NCI-H446 (cell line): Measurements from ENCODE around the gene GRID2.
"Not testable (repeated sequence)": the region's sequence is repeated elsewhere in the genome, so short reads cannot be mapped to it uniquely, and the experiment has no call there.

Experiments
- DNase-seq, 2 experiments: peaks; one replicate each; lab custom pipeline; 2025; lab: John Stamatoyannopoulos, UW

Gene GRID2

DNA sequence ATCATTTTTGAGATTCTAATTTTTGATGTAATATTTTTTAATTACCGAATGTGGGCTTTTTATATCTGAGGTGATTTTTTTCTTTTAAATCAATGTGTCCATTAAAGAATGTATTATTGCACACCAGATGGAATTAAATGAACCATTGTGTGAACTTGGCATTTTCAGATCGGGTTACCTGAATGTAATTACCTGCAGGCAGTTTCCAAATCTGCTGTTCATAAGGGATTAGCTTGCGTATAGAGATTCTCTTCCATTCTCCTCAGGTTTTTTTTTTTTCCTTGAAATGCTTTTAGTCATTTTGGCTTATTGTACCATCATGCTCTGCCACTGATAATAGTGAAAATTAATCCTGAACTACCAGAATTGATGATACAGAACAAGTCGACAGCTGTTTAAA, 1013.3 kb downstream of the GRID2 start:
- no peak for DNase-seq

DNA sequence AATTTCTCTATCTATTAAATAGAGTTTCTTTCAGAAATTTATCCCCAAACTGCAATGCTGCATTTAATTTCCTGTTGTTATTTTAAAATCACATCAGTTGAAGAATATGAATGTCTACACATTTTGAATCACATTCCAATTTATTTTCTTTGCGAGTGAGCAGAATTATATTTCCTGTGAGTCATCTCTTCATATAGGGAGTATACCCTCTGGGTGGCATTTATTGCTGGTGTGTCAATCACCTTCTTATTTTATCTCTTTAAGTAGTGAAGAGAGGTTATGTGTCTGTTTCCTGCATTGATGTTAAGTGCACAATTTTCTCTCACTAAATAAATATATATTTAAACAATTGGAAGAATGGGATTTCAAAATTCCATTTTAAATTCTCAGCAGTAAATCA, 1013.8 kb downstream of the GRID2 start:
- DNase-seq: no peak

DNA sequence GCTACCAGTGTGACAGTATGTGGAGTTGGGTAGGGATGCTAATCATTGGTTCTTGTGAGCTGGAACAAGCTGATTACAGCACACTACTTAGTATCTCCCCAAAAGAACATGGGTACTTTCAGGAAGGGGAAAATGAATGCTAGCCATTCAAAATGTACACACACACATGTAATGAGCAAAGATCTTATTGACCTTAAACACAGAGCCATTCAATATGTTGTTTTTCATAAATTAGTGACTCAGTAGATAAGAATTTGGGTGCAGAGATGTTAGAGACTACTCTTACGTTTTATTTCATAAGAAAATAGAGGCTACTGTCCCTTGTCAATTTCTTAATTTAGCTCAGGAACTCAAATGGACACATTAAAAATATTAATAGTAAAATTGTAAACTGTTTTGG, 1015.3 kb downstream of the GRID2 start:
- no peak for DNase-seq

DNA sequence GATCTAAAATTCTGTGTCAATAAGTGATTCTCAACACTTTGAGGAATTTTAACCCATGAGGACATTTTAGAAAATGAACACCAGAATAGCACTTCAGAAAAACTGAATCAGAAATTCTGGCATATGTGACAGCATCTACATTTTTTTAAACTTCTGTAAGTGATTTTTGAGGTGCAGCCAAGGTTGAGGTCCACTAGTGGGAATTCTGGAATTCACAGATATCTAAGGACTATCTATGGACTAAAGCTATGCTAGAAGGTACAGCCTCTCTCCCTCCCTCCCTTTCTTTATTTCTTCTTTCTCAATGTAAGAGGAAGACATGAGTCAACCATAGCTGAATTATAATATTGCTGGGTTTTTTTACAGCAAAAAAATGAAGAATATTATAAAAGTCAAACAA, 1016.6 kb downstream of the GRID2 start:
- no peak for DNase-seq

DNA sequence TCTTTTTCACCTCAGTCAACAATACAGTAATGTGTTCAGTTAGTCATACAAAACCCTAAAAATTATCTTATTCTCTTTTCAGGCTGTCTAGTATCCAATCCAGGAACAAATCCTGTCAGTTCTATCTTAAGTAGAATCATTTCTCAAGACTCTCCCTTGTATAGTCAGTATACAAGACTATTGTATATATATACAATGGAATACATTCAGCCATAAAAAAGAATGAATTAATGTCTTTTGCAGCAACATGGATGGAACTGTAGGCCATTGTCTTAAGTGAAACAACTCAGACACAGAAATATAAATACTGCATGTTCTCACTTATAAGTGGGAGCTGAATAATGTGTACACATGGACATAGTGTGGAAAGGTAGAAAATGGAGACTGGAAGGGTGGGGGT, 1023.6 kb downstream of the GRID2 start:
- DNase-seq: no peak

DNA sequence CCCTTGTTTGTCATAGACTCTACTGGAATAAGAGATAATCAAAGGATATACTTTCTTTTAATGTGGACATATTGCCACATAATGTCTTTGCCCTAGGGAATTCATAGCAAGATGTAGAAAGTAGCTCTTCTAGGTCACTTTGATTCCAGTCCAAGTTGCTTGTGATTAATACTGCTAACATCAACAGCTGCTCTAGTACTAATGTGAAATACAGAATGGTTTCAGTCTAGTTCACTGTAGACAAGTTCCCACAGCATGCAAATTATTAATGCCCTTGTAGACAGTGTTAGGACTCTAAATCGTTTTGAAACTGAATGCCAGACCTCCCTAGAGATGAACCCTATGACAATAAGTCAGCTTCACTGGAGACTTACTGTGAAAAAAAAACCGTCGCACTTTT, 1030.2 kb downstream of the GRID2 start:
- peak; percentile 11 to 67 for DNase-seq

DNA sequence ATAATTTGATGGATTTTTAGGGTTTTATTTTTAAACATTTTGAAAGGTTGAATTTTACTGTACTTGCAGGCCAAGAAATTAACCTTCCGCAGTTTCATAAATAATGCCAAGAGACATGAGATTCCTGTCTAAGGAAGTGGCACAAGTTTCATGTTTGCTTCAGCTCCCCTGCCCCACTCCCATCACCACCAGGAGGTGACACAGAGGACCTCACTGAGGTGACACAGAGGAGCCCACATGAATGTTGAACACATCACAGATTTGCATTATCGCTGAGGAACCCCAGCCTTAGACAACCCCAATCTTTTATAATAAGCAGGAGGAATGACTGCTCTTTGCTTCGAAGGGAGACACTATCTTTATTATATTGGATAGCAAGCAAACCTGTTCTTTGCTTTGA, 1033.4 kb downstream of the GRID2 start:
- DNase-seq: no peak

DNA sequence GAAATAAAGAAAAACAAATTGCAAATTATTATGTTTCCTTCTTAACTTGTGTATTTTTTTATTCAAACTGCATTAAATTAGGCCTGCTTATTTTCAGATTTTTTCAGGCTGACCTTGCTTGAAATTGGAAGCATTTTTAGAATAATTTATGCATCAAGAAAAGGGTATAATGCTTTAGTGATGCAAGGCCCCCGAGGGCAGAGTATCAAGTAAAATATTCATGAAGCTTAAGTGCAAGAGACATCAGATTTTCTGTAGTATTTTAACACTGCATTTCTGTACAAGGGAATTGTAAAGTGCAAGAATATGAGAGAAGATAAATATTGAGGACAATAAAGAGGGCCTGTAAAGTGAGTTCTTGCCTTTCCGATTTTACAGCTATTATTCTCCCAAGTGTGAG, 1039.0 kb downstream of the GRID2 start:
- DNase-seq: no peak

DNA sequence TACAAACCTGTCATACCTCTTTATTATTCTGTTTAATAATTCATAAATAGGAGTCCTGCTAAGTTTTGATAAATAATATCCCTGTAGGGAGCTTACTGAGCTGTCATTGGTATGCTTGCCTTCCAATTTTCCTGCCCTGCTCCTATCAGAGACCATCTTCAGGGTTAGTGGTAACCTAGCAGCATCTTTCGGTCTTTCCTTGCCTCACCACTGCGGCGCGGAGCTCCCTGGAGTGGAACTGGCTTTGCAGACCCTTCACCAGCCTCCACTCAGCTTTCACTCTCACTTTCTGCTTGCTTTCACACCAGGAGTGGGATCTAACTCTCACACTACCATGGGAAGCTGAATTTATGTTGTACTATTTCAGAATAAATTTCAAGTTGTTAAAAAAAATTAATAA, 1043.1 kb downstream of the GRID2 start:
- no peak for DNase-seq

DNA sequence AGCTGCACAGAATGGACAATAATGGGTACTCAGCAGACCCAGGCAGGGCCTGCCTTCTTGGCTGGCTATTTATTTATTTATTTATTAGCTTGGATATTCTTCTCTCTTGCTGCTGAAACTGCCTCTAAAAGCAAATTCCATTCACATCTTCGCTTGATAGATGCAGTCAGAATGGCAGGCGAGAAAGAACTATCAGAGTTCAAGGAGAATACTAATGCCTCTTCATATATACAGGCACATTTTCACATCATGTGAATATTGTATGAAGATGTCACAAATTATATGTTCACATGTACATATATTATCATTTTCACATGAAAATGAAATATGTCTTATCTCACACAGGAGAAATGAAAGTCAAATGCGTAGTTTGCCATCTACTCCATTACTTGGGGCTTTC, 1045.1 kb downstream of the GRID2 start:
- DNase-seq: no peak

DNA sequence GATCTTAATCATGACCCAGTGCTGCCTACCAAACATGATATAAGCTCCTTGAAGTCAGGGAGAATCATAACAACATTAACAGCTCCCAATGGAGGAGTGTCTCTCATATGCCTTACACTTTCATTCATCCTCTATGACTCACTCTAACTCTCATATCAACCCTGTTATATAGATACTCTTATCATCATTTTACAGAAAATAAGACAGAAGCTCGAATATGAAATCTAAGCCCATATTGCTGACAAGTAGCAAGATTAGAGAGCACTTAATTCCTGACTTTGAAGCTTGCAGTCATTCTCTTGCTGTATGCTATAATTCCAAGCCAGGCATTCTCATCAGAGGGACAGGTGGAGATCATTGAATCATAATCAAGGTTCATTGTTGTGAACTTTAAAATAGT, 1048.1 kb downstream of the GRID2 start:
- DNase-seq: no peak

DNA sequence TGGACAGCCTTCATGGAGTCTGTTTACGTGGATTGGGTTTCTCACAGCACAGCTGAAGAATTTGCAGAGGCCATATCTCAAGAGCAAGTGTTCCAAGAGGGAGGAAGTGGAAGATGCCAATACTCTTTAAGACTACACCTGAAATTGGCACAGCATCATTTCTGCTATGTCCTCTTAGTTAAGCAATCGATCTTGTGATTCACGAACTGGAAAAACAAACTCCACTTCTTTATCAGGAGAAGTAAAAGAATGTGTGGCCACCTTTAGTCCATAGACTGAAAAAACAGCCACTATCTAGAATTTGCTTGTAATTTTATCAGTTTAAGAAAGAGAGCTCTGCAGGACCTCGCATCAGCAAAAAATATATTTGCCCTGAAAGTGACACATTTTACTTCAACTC, 1051.6 kb downstream of the GRID2 start:
- no peak for DNase-seq

DNA sequence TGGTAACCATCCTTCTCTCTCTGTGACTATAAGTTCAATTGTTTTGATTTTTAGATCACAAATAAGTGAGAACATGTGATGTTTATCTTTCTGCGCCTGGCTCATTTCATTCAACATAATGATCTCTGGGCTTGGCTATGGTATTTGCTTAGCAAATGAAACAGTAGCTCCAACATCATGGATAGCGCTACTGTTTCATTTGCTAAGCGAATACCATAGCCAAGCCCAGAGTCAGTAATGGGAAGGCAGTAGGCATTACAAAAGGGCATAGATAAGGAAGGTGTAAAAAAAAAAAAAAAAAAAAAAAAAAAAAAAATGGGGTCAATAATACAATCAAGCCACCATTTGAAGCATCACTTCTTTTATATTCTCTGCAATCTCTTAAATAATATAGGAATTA, 1055.8 kb downstream of the GRID2 start:
- no peak for DNase-seq

DNA sequence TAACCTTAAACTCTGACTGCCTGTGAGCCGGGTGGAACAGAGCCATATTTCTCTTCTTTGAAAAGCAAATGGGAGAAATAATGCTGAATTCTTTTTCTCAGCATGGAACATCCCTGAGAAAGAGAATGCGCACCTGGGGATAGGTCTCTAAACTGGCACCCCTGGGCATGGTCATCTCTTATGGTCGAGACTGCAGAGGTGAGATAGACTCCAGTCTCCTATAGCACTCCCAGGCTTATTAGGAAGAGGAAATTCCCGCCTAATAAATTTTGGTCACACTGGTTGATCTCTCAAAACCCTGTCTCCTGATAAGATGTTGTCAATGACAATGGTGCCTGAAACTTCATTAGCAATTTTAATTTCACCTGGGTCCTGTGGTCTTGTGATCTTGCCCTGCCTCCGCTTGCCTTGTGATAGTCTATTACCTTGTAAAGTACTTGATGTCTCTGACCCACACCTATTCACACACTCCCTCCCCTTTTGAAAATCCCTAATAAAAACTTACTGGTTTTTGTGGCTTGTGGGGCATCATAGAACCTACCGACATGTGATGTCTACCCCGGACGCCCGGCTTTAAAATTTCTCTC, 1062.5 kb downstream of the GRID2 start:
- DNase-seq: not testable (repeated sequence)

DNA sequence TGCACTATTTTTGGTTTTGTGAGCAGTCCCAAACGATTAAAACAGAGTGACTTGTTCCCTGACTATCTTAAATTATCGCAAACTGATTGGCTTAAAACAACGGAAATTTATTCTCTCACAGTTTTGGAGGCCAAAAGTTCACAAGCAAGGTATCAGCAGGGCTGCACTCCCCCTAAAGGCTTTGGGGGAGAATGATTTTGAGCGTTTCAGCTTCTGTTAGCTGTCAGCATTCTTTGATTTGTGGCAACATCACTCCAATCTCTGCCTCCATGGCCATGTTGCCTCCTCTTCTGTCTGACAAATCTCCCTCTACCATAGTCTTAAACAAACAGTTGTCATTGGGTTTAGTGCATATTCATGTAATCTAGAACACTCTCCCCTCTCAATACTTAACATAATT, 1065.2 kb downstream of the GRID2 start:
- DNase-seq: no peak

DNA sequence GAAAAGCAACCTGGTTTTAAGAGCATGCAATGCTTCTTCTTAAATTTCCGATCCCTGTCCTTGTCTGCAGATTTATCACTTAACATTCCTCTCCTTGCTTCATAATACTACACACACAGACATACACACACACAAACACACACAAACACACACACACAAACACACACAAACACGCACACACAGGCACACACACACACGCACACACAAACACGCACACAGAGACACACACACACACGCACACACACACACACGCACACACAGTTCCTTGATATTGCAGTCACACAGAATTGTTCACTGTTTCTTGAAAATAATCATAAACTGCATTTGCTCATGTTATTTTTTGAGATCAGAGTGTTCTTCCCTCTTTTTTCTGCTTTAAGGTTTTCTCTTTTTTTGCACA, 1066.5 kb downstream of the GRID2 start:
- DNase-seq: no peak

DNA sequence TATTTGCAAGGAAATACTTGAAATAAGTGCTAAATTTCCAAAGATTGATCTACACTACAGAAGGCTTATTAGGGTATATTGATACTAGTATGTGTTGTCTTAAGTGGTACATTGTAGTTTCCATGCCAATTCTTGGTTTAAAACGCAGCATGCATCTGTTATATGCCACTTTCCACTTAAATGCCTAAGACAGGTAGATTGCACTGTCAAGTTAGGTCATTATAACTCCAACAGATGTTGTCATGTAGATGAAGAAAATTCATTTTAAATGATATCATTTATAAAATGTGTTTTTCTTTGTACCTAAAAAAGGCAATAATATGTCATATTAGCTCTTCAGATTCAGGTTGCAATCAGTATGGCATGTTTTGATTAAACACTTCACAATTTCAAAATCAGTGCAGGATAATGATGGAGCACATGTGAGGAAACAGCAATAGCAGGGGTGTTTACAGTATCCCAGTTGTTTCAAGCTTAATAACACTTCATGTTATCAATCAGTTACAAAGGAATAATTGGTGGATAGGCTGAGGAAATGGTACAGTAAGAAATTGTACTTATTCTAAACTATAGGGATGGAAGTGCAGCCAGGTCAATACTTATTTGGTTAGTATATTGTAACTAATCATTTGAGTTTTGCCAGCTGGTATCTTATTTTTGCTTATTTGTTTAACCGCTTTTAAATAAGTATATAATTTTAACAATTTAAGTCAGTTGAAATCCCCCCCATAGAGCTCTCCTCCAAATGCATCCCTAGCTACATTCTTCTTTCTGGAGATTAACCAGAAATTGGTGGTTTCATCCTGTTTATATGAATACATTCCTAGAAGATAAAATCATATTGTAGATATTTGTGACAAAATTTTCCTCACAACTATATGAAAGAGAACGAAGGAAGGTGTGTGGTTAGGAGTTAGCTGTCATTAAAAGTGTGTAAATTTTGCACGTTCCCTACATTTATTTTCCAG, 1070.4 kb downstream of the GRID2 start:
- no peak for DNase-seq

DNA sequence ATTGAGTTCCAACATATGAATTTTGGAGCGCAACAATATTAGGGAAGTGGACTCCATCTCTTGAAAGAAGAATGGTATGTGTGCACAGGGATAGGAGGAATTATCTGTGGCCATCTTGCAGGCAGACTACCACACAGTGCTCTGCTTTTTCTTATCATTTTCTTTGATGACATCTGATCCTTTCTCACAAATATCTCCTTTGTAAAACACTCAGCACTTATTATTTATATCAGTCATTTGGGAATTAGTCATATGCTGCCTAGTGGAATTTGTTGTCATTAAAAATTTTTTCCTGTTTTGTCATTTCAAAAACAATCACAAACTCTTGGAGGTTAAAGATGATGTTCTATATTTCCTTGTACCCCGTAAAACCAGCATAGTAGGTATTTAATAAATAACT, 1080.5 kb downstream of the GRID2 start:
- no peak for DNase-seq

DNA sequence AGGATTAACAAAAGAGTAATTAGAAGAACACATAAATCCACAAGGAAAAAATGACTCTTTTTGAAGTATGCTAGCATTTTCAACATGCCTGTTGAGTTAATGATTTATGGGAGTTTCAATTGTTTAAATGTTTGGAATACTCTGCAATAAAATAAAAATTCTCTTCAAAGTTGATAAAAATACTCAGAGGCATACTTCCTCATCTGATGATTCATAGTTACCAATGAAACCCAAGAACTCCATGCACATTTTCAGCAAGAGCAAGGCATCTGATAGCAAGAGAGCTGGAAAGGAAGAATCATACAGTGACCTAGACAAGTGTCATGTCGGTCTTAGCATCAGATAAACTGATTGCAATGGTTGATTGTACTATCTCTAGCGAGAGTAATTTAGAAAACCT, 1081.1 kb downstream of the GRID2 start:
- no peak for DNase-seq

DNA sequence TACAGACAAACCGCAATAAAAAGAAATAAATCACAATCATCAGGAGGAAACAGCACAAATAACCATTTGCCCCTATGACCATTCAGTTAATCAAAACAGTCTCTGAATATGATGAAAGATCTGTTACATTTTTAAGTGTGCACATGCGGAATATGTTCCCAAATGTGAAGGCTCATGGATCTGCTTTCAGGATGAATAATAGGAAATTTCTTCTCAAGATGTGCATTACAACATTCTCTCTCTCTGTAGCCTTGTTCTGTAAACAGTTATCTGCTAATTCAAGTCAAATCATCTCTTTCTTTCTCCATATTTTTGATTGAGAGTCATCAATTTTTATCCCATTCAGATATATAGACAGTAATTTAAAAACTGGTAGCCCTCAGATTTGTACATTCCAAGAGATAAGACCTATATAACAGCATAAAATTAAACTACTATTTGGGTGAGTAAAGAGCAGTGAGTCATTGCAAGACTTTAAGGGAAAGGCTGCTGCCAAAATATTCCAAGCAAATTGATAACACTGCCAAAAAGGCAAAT, 1090.8 kb downstream of the GRID2 start:
- DNase-seq: peak in 1 of 2 experiments; percentile 30

DNA sequence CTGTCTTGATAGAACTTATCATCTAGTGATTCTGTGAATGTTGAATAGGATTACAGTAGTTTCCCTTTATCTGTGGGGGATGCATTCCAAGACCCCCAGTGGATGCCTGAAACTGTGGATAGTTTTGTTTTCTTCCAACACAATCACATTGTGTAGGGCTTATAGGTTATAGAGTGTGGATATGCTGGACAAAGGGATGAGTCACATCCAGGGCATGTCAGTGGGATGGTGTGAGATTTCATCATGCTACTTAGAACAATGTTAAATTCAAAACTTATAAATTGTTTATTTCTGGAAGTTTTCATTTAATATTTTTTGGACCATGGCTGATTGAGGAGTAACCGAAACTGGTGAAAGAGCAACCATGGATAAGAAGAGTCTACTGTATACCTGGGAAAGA, 1092.5 kb downstream of the GRID2 start:
- no peak for DNase-seq

DNA sequence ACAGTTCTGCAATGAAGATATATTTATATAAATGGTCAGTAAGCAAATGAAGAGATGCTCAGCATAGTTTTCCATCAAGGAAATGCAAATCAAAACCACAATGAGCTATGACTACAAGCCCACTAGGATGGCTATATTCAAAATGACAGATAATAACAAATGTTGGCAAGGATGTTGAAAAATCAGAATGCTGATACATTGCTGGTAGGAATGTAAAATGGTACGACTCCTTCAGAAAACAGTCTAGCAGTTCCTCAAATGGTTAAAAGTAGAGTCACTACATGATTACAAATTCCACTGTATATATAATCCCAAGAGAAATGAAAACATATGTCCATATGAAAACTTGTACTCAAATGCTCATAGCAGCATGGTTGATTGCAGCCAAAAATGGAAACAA, 1099.8 kb downstream of the GRID2 start:
- no peak for DNase-seq

DNA sequence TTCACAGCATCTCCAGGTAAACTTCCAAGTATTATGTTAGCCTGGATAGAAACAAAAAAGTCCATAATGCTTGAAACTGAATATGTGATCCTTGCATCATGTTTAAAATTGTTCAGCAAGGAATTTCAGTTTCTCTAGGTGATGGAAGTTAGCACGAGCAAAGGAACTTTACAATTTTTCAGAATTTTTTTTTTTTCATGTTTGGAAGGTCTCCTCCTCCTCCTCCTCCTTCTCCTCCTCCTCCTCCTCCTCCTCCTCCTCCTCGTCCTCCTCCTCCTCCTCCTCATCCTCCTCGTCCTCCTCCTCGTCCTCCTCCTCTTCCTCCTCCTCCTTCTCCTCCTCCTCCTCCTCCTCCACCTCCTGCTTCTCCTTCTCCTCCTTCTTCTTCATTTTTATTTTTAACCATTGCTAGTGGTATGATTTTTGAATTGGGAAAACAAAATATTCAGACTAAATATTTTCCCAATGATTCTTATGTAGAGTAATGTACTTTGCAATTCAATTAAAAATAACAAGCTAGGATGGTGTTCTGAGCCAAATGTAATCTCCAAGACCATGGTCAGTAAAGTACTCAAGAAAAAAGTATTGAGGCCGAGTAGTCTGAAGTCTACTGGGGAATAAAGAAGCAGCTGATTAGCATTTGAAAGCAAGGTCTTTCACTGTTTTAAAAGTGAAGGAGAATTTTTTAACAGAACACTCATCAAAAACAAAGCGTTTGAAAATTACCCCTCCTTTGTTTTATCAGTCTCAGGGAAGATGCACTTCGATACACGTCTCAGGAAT, 1103.9 kb downstream of the GRID2 start:
- DNase-seq: no peak
